ENCODE results near the gene PRDM12.

PRDM12 gene

GRCh38 chr9:130636648-130637020 is 27.8 kb upstream of the PRDM12 start:
- DNase-seq, result no peak

- no peak for DNase-seq
Measured at GRCh38 chr9:130638284-130639123, 25.9 kb upstream of the PRDM12 start.

GRCh38 chr9:130639124-130639765 is 25.1 kb upstream of the PRDM12 start:
- DNase-seq, result no peak

- no peak for DNase-seq
Measured at GRCh38 chr9:130639866-130640555, 24.4 kb upstream of the PRDM12 start.

GRCh38 chr9:130640681-130641080 is 23.7 kb upstream of the PRDM12 start:
- no peak for DNase-seq

GRCh38 chr9:130642926-130643325 is 21.5 kb upstream of the PRDM12 start:
- DNase-seq, result no peak

- no peak for DNase-seq
Measured at GRCh38 chr9:130651221-130651620, 13.2 kb upstream of the PRDM12 start.

GRCh38 chr9:130651752-130652151 is 12.6 kb upstream of the PRDM12 start:
- no peak for DNase-seq

- DNase-seq, result no peak
Measured at GRCh38 chr9:130654879-130655278, 9.5 kb upstream of the PRDM12 start.

GRCh38 chr9:130658893-130659698 is 5.3 kb upstream of the PRDM12 start:
- DNase-seq, result no peak

GRCh38 chr9:130659699-130660248 is 4.6 kb upstream of the PRDM12 start:
- no peak for DNase-seq

GRCh38 chr9:130660326-130660682 is 4.1 kb upstream of the PRDM12 start:
- no peak for DNase-seq

GRCh38 chr9:130660683-130661450 is 3.5 kb upstream of the PRDM12 start:
- no peak for DNase-seq

GRCh38 chr9:130661451-130662098 is 2.8 kb upstream of the PRDM12 start:
- no peak for DNase-seq

- DNase-seq, result no peak
Measured at GRCh38 chr9:130662099-130662969, 2.1 kb upstream of the PRDM12 start.

- no peak for DNase-seq
Measured at GRCh38 chr9:130662970-130663257, 1.5 kb upstream of the PRDM12 start.

- no peak for DNase-seq
Measured at GRCh38 chr9:130663258-130663976, 977 bp upstream of the PRDM12 start.

GRCh38 chr9:130663977-130664250 is 480 bp upstream of the PRDM12 start:
- no peak for DNase-seq

- DNase-seq, result no peak
Measured at GRCh38 chr9:130665029-130665430, 636 bp downstream of the PRDM12 start.

Data from NCI-H1930 (cell line).